Fibroblast of lung (primary cell): ENCODE measurements around the gene CNMD. TPM values are rescaled to one million over a fixed set of nuclear protein-coding genes. Genes with fewer than 3 reads are reported as not detected.

Experiments
- DNase-seq, 2 donors: peaks; one replicate each; pipeline versions ENCODE4 v3.0.0 to v3.0.0-alpha.2; 2010; ENCODE audit warnings: low read depth in 2 of 2
- H2AFZ ChIP-seq: 2 replicates; pipeline ENCODE4 v1.5.1; 2012; ENCODE audit warnings: low read length, control low read depth, inconsistent platforms
- H3K27ac ChIP-seq: 2 replicates; pipeline ENCODE4 v1.5.1; 2011; ENCODE audit warnings: low read length, control low read depth; ENCODE audit not compliant: insufficient read depth
- H3K27me3 ChIP-seq: 2 replicates; pipeline ENCODE4 v1.5.1; 2011; ENCODE audit warnings: mild to moderate bottlenecking, low read length; ENCODE audit not compliant: control insufficient read depth, insufficient read depth
- H3K36me3 ChIP-seq: 2 replicates; pipeline ENCODE4 v1.5.1; 2011; ENCODE audit warnings: low read length; ENCODE audit not compliant: control insufficient read depth, insufficient read depth
- H3K4me1 ChIP-seq: 2 replicates; pipeline ENCODE4 v1.5.1; 2011; ENCODE audit warnings: low read length; ENCODE audit not compliant: control insufficient read depth, insufficient read depth; ENCODE audit errors: extremely low read depth
- H3K4me2 ChIP-seq: 2 replicates; pipeline ENCODE4 v1.5.1; 2011; ENCODE audit warnings: low read length, control low read depth; ENCODE audit not compliant: insufficient read depth; ENCODE audit errors: extremely low read depth
- H3K4me3 ChIP-seq, 4 experiments: fragments of 200-600 bp in 1 of 4; sonication (generic) in 1 of 4; replicated peaks in 1 of 4; 2 replicates each; pipeline ENCODE4 v1.5.1; 2011 to 2016; ENCODE audit warnings: low read length in 4 of 4, low read depth in 3 of 4, mild to moderate bottlenecking in 3 of 4, control low read depth in 2 of 4, inconsistent platforms in 1 of 4, mixed read lengths in 1 of 4; ENCODE audit not compliant: insufficient read depth in 1 of 4; ENCODE audit errors: control extremely low read depth in 1 of 4
- H3K79me2 ChIP-seq: 2 replicates; pipeline ENCODE4 v1.5.1; 2012; ENCODE audit warnings: mild to moderate bottlenecking, low read length, inconsistent platforms; ENCODE audit not compliant: control insufficient read depth, insufficient read depth
- H3K9ac ChIP-seq: 2 replicates; pipeline ENCODE4 v1.5.1; 2011; ENCODE audit warnings: mild to moderate bottlenecking, low read length, control low read depth; ENCODE audit not compliant: insufficient read depth
- H3K9me3 ChIP-seq: 2 replicates; pipeline ENCODE4 v1.5.1; 2012; ENCODE audit warnings: low read depth, low read length; ENCODE audit not compliant: control insufficient read depth, insufficient read depth
- H4K20me1 ChIP-seq: 2 replicates; pipeline ENCODE4 v1.5.1; 2011; ENCODE audit warnings: low read length; ENCODE audit not compliant: control insufficient read depth, insufficient read depth; ENCODE audit errors: extremely low read depth
- EZH2 ChIP-seq: IDR thresholded peaks from 2 replicates; pipeline ENCODE4 v1.5.1; 2012; ENCODE audit warnings: low read length, control low read depth, mild to moderate bottlenecking; ENCODE audit errors: missing control alignments
- polyA minus RNA-seq: library from RNA; depleted of rRNA, polyadenylated mRNA; stranded (reverse); fragments of >200 nt; gene quantifications from 2 replicates; pipeline ENCODE4 v1.2.3, GENCODE V29; 2011; ENCODE audit warnings: low replicate concordance
- polyA plus RNA-seq, 2 donors: library from polyadenylated mRNA; depleted of rRNA in 1 of 2; stranded (reverse) in 1 of 2; unstranded in 1 of 2; fragments of >200 nt; gene quantifications; 2 replicates each; pipeline ENCODE4 v1.2.1, GENCODE V29; 2011 to 2012; ENCODE audit warnings: missing spikeins in 1 of 2
- total RNA-seq: library from RNA; depleted of rRNA; stranded (reverse); fragments of >200 nt; gene quantifications from 2 replicates; pipeline ENCODE4 v1.2.1, GENCODE V29; 2014
- TF ChIP-seq, protein P1 (sequence below), 2 donors: IDR thresholded peaks in 1 of 2; conservative IDR thresholded peaks in 1 of 2; 1 replicate in 1 of 2; 2 replicates in 1 of 2; pipeline ENCODE4 v1.5.1; 2011 to 2012; ENCODE audit warnings: low read length in 2 of 2, control low read depth in 1 of 2, inconsistent platforms in 1 of 2, low read depth in 1 of 2, mild to moderate bottlenecking in 1 of 2

CNMD gene
- total RNA-seq (not detected in 2 replicates), polyA plus RNA-seq (not detected in 2 replicates), polyA minus RNA-seq (not detected in 2 replicates)
- not detected in 2 replicates for polyA plus RNA-seq (2012)

DNA sequence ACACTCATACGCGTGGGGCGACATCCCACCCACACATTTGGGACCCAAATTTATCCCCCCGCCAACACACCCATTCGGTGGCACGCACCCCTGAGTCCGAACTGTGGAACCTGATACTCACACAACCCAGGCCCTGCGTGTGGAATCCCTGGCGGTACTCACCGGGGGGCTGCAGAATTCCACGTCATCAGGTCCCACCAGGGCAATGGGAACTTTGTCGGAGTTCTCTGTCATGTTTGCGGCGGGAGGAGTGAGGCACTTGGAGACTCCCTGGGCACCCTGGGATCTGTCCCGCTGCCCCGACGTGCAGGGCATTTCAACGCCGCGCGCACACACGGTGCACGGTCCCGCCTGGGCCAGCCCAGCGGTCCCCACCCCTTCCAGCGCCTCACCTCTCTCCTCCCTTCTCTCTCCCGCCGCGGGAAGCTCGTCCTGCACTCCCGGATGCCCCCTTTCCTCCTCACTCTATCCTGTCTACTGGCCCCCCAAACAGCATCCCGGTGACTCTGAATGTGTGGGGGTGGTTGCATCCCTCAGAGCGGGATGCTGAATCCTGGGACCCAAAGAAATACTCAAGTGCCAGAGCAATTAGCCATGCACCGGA lies at the start of gene CNMD:
CNMD (minus strand) TSS at position 353 of the 604 bp plus-strand sequence; CDS start at position 234, 119 bp downstream.
- Histone ChIP-seq H3K4me2 (no peak within 1 kb of the TSS), H3K4me1 (no peaks in the 10 kb centered on the region), H3K9ac (no peak within 1 kb of the TSS), H4K20me1 (no peaks in the 10 kb centered on the region), H3K27ac (no peak within 1 kb of the TSS), H3K27me3 (peaks cover 15% of the 10 kb centered on the region), H3K36me3 (no peaks in the 10 kb centered on the region), H2AFZ (no peak within 1 kb of the TSS), H3K9me3 (no peaks in the 10 kb centered on the region), H3K4me3 (peak within 1 kb of the TSS in 2 of 4 experiments; percentile 17 to 36), H3K79me2 (no peaks in the 10 kb centered on the region)
- DNase-seq, result no peak
- peak; percentile 91 for TF ChIP-seq EZH2
- TF ChIP-seq, protein P1, sequence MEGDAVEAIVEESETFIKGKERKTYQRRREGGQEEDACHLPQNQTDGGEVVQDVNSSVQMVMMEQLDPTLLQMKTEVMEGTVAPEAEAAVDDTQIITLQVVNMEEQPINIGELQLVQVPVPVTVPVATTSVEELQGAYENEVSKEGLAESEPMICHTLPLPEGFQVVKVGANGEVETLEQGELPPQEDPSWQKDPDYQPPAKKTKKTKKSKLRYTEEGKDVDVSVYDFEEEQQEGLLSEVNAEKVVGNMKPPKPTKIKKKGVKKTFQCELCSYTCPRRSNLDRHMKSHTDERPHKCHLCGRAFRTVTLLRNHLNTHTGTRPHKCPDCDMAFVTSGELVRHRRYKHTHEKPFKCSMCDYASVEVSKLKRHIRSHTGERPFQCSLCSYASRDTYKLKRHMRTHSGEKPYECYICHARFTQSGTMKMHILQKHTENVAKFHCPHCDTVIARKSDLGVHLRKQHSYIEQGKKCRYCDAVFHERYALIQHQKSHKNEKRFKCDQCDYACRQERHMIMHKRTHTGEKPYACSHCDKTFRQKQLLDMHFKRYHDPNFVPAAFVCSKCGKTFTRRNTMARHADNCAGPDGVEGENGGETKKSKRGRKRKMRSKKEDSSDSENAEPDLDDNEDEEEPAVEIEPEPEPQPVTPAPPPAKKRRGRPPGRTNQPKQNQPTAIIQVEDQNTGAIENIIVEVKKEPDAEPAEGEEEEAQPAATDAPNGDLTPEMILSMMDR (conservative IDR thresholded peaks at IDR 0.05 in 1 of 2, IDR thresholded peaks at IDR 0.05 in 1 of 2; ENCODE audit: low read depth in 1 of 2, low read length in 2 of 2), result peak in 1 of 2 donors; percentile 13

DNA sequence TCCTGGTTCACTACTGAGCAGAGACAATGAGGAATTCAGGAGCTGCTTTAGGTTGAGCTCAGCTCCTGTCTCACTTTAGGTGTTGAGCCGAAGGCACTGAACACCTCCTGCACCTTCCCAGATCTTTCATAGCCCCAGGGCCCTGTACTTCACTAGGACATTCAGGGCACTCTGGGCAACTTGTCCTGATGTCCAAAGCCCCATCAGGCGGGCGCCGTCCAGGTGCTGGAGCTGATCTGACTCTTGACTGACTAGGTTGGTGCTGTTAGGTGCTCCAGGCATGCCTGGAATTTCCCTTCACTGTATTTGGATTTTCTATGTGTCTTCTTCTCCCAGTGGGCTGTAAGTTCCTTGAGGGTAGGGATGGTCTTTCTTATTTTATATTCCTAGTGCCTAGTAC lies 48.4 kb upstream of the CNMD start:
- no peaks in the 10 kb centered on the region for H4K20me1 ChIP-seq
- H3K4me3 ChIP-seq, result no peak overlapping the region
- no peaks in the 10 kb centered on the region for H3K79me2 ChIP-seq
- H3K27me3 ChIP-seq, result no peaks in the 10 kb centered on the region
- TF ChIP-seq, protein P1 (conservative IDR thresholded peaks at IDR 0.05 in 1 of 2, IDR thresholded peaks at IDR 0.05 in 1 of 2; ENCODE audit: low read depth in 1 of 2, low read length in 2 of 2), result no peak
- no peak for TF ChIP-seq EZH2
- H3K27ac ChIP-seq, result no peak overlapping the region
- no peak for DNase-seq
- H3K4me2 ChIP-seq, result no peak overlapping the region
- H2AFZ ChIP-seq, result no peak overlapping the region
- no peak overlapping the region for H3K9ac ChIP-seq
- H3K9me3 ChIP-seq, result no peaks in the 10 kb centered on the region
- H3K36me3 ChIP-seq, result no peaks in the 10 kb centered on the region
- no peaks in the 10 kb centered on the region for H3K4me1 ChIP-seq

DNA sequence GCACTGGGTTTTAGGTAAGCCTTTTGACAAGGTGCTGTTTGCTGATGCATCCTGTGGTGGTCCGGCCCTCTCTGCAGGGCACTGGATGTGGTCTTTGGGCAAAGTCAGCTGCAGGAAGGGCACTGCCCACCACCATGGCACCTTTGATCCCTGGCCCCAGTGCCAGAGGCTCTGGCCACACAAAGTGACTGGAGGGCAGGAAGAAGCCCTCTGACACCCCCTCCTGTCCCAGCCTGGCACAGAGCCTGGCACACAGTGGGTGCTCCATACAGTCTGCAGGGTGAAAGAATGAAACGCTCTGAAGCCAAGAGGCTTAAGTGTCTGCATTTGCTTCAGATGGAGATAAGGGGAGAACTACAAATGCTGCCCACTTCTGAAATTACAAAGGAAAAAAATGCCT lies 47.6 kb upstream of the CNMD start:
- Histone ChIP-seq H3K79me2 (no peaks in the 10 kb centered on the region), H3K9me3 (no peaks in the 10 kb centered on the region), H2AFZ (no peak overlapping the region), H3K4me2 (no peak overlapping the region), H3K27ac (no peak overlapping the region), H3K36me3 (no peaks in the 10 kb centered on the region), H3K4me3 (no peak overlapping the region), H3K4me1 (no peaks in the 10 kb centered on the region), H4K20me1 (no peaks in the 10 kb centered on the region), H3K9ac (no peak overlapping the region), H3K27me3 (no peaks in the 10 kb centered on the region)
- TF ChIP-seq, protein P1 (conservative IDR thresholded peaks at IDR 0.05 in 1 of 2, IDR thresholded peaks at IDR 0.05 in 1 of 2; ENCODE audit: low read depth in 1 of 2, low read length in 2 of 2), result no peak
- TF ChIP-seq EZH2, result no peak
- DNase-seq, result no peak
